Fibroblast of upper back skin (primary cell): ENCODE data around the gene EPHA4.

ENCODE experiments used
- DNase-seq: peaks from one replicate; pipeline ENCODE4 v3.0.0-alpha.2; 2013

EPHA4 gene

DNA sequence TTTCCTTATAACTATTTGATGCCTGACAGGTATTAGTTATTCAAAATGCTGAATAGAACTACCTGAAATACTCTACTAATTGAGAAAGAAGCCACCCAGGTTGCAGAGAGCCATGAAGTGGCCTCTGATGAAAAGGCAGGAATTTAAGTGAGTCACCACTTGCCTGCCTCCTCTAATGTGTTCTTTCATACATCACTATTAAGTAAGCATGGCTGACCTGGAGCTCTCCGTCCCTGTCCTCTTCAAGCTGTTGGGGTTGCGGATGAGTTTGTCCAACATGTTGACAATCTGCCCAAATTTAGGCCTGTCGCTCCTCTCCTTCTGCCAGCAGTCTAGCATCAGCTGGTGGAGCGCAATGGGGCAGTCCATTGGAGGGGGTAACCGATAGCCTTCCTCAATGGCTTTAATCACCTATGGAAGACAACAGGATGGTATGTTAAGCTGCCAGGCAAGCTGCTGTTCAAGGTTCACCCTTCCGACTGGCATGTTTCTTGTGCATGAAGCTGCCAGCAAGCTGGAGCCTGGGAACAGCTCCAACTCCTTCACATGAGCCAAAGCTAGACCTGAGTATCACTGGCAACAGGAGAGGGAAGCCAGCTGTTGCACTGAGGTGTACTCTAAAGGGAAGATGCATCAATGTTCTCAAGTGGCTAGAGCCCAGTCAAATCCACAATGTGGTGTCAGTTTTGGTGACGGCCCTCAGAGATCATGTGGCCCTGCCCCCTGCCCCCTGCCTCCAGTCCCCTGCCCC is 142.2 kb downstream of the EPHA4 start:
- peak; percentile 45 for DNase-seq

DNA sequence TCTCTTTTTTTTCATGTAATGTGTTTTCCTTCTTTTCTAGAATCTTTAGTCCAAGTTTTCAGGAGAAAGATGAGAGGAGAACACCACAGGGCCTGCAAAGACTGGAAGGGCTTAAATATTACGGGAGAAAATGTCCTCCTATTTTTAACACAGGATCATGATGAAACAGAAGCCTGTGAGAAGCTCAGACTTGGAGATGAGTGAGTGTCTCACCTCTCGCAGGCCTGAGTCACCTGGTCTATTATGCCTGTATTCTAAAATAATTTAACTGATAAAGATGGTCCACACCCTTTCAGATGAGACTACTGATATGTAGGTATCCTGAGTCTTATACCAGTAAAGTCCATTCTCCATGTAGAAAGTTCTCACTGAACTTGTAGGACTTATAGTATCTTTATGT is 143.2 kb downstream of the EPHA4 start:
- DNase-seq: no peak

DNA sequence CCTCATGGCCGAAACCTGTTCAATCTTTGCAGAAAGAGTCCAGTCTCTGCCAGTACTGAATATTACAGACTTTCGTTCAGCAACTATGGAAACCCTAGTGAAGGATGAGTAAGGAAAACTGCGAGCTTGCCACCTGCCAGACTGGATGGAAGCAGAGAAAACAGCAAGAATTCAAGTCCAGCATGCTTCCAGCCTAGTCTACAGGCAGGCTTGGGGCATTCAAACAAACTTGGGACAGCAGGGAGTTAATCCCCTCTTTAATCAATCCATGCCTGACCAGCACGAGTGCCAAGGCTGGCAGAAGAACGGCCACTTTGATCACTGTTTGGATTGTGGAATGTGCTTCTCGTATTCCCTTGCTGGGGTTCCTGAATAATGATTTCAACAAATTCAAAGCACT is 145.2 kb downstream of the EPHA4 start:
- no peak for DNase-seq

DNA sequence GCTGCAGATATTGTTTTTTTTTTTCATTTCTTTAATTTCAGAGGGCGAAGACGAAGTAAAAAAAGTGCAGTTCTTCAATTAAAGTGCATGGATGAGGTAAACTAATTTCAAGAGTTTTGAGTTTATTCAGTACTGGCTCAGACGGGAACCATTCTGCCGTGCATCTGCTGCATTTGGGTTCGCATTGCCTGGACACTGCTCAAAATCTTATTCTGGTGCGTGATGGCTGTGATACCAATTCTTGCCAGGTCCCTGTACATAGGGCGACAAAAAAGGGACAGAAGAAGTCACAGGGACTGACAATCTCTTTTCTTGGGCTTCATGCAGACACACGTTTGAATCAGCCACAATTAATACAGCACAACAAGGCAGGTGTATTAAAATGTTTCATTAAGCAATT is 146.2 kb downstream of the EPHA4 start:
- DNase-seq: no peak

DNA sequence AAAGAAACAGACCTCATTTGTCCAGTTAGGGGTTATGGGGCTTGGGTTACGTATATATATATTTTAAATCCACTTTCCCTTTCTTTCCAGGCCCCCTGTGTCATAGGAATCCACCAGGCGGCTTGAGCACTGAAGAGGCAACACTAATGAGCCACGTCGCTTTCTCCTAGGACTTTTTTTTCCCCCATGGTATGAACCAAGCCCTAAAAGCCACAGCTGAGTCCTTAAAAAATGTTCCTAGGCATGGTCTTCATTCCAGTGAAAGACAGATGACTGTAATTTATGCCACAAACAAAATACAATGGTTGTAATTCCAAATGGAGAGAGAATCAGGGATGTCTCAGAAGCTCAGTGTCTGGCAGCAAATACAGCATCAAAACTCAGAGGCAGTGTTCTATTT is 146.8 kb downstream of the EPHA4 start:
- DNase-seq: no peak

DNA sequence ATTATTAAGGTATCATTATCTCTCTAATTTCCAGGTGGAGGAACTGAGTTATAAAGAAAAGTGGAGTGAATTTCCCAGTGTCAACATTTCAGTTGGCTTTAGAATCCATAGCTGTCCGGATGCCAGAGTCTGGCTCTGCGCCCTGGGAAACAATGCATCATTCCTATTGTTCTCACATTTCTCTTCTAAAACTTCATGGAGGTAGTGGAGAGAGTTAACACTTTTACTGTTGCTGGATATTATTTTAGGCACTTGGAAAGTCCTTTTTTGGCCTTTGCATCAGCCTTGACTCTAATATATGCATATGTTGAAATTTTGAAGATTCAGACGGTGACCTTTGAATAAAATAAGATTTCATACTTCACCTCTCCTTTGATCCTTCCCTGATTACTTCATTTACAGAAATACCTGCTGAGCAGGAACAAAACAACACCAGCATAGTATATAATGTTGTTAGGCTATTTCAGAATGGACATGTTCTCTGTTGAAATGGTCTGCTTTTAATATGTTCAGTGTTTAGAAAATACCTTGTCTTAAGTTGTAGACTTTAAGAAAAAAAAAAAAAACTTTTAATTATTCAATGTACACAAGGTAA is 148.8 kb downstream of the EPHA4 start:
- peak; percentile 35 for DNase-seq

DNA sequence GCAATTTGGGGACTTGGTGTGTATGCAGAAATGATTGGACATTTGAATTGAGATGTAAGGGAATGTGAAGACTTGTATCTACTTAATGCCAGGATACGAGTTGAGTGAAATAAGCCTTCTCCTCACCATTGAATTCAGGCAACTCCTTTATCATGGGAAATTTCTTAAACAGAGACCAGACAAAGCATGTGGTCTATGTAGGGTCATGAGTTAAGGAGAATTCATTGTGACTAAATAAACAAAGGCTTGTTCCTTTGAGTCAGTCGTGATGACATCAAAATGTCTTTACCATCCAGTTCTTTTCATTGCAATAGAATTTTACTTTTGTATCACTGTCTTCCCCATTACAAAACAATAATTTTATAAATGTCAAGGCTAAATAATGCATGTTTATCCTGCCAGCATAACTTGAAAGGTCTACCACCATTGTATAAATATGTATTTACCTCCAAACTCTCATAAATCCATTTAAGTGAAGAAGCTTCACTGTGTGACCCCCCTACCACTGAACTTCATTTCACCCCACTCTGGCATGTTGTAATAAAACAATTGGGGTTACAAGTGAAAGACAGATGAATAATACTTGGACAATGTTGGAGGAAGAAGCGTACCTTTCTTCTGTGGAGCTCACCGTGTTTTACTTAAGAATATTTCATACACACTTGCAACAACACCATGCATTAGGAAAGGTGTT is 149.4 kb downstream of the EPHA4 start:
- DNase-seq: no peak

DNA sequence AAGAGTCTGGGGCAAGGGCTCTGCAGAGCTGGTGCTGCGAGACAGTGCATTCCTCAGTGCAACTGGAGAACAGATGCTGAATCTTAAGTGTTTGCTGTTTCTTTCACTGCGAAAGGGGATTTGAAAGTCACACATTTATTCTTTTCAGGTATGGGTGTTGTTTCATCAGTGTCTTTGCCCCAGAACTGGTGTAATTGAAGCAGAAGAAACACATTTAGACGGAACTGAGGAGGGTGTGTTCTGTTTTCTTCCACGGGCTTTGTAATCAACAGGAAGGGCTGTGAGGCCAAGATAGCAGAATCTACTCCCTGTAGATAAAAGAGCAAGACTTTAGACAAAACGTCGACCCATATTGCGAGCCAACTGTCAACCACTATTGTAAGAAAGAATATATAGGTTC is 151.9 kb downstream of the EPHA4 start:
- DNase-seq: no peak

DNA sequence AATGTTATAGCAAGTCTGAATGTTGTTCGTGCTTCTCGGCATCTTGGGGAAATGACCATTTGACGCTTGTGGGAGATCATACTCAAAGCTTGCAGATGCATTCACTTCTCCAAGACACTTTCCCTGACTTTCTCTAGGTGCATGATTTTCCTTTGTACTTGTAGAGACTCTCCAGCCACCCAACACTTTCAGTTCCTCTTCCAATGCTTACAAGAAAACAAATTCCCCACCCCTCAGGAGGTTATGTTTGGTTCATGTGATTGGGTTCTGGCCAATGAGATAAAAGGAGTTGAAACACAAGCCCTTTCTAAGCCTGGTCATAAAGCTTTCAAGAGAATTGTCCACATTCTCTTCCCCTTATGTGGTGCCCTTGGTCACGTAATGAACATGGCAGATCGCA is 156.3 kb downstream of the EPHA4 start:
- DNase-seq: no peak

DNA sequence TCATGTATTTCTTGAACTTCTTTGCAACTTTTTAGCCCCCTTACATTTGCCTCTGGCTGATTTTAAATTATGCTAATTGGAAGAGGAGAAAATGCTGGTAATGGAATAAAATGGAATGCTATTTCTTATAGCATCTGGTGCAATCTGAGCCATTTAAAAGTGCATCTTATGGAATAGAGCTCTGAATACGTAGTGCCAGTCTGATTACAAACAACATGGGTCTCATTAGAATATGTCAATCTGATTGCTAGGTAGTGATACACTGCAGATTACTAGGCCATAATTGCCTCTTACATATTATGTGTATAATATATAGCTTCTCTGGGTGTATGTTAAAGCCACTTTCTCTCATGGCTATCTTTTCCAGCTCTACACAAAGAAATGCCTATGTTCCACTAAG is 159.1 kb downstream of the EPHA4 start:
- no peak for DNase-seq

DNA sequence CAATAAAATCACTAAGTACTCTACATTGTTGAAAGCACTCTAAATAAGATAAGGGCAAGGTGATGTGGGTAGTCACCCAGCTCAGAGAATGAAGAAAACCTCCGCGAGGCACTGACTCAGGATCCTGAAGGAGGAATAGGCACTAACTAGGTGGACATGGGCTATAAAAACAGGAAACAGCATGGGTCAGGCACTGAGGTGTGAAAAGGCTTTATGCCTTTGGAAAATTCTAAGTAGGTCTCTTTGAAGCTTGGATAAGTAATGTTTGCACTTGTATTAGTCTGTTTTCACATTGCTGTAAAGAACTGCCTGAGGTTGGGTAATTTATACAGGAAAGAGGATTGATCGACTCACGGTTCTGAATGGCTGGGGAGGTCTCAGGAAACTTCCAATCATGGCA is 161.6 kb downstream of the EPHA4 start:
- no peak for DNase-seq

DNA sequence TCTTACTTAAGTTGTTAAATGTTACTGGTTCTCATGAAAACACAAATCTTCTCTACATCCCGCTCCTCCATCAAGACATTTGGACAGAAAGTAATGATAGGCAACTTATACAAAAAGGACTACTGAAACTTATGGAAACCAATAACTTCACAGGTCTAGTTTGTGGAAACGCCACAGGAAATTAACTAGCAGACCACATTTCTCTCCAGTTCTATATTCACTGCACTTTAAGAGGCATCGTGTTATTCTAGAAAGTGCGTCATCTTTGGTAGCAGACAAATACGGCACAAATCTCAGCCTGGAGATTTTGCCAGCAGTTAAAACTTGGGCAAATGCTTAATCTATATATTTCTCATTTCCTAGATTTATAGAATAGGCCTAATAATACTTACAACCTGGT is 164.3 kb downstream of the EPHA4 start:
- DNase-seq: no peak

DNA sequence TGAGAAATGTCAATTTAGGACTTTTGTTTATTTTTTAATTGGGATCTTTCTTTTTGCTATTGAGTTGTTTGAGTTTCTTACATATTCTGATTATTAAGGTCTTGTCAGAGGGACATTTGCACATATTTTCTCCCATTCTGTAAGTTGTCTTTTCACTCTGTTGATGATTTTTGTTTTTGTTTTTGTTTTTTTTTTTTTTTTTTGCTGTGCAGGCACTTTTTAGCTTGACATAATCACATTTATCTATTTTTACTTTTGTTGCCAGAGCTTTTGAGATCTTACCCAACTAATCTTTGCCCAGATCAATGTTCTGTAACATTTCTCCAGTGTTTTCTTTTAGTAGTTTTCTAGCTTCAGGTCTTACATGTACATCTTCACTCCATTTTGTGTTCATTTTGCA is 166.6 kb downstream of the EPHA4 start:
- no peak for DNase-seq

DNA sequence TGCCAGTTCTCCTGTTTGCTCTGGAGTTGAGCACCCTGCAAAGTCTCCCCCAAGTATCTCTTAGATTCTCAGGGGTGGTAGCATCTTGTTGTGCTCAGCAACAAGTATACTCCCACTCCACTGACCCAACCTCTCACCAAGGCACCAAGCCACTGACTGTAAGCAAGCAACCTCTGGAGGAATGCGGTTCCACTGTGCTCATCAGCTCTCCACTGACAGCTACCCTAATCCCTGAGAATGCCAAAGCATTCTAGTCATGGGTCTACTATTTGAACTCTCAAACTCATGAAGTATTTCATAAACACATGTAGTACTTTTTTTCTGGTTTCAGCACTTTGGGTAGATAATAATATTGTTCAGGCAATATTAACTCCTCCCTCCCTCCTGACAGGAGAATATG is 170.0 kb downstream of the EPHA4 start:
- peak; percentile 63 for DNase-seq

DNA sequence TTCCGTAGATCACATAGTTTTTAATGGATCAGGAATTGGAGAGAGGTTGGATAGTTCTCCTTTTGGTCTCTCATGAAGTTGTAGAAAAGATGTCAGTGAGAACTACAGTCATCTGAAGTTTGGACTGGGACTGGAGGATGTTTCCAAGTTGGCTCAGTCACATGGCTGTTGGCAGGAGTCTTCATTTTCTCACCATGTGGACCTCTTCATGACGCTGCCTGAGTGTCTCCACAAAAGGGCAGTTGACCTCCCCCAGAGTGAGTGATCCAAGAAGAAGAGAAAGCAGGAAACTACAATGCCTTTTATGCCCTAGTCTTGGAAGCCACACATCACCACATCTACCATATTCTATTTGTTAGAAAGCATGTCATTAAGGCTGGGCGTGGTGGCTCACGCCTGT is 171.7 kb downstream of the EPHA4 start:
- no peak for DNase-seq

DNA sequence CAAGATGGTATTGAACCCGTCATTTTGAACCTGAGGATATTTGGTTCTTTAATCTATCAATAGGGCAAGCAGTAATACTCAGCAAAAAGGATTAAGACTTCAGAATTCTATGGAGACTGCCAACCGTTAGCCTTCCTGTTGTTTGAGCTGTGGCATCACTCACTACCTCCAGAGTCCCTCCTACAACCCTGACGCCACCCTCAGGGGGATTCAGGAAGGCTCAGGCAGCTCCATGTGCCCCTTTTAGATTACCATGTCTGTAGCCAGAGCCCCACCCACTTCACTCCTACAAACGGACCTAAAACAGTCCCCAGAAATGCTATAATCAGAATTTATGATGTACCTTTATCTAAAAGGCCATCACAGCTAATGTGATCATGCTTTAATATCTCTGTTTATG is 172.9 kb downstream of the EPHA4 start:
- DNase-seq: no peak

DNA sequence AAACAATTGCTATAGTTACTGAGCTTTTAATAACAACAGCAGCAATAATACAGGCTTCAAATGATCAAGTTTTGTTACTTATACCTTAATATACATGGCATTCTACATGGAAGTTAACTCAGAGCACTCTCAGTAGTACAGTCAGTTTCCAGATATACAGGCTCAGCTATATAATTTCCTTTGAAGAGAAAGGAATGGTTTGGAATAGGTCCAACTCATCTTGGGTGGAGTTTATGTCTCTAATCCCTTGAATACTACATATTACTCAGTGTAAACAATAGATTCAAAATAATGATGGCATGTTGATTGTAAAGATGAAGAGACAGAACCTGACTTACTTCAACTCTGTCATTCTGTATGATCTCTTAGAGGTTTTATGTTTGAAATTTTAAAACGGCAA is 174.9 kb downstream of the EPHA4 start:
- no peak for DNase-seq

DNA sequence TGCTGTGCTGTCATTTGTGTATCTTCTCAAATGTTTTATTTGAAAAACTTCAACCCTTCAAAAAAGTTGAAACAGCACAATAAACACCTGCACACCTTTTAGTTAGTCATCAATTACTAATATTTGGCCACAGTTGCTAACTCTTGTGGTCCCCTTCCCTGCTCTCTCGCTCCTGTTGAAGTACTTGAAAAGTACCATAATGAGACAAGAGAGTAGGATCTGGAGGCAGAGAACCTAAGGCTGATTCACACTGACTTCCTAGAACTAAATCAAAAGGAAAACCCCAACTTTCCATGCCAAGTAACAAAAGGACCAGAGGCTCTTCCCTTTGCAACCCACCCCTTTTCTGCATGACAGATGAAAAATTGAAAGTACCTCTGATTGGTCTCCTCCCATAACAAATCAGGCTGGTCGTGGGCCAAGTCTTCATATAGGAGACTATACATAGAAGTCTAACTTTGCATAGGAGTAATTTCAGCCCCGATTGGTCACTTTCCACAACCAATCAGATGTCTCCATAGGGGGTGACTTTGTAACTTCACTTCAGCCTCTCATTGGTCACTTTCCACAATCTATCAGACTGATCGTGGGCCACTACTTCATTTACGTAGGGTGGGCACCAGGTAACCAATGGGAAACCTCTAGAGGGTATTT is 179.7 kb downstream of the EPHA4 start:
- DNase-seq: no peak

DNA sequence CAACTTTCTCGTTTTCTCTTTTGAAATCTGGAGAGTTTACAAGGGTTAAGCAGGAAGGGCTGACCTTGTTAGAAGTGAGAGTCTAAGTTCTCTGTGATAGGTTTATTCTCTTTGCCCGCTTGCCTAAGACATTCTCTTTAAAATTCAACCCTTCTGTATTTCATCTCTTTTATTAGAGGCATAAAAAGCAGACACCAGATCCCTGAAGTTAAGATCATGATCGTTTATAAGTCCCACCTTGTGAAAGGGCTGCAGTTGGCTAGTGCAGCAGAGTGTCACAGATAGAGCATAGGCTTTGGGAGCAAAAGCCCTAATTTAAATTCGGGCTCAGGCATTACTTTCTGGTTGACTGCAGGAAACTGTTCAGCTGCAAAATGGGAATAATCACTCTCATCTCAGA is 181.2 kb downstream of the EPHA4 start:
- DNase-seq: no peak

DNA sequence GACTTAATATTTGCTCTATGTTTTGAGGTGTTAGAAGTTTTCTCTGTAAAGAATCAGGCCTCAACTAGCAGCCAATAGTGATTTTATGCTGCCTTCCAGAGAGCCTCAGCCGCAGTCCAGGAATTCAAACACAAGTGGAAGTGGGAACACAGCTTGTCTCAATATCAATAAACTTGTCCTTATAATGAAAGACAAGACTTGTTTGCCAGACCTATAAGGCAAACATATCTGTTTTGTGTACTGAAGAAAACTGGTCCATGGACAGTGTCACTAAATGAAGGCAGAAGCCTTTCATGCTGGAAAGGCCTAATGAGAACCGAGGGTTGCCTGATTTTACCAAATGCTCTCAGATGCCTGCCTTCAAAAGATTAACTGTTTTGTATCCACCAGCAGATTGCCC is 182.2 kb downstream of the EPHA4 start:
- DNase-seq: no peak

DNA sequence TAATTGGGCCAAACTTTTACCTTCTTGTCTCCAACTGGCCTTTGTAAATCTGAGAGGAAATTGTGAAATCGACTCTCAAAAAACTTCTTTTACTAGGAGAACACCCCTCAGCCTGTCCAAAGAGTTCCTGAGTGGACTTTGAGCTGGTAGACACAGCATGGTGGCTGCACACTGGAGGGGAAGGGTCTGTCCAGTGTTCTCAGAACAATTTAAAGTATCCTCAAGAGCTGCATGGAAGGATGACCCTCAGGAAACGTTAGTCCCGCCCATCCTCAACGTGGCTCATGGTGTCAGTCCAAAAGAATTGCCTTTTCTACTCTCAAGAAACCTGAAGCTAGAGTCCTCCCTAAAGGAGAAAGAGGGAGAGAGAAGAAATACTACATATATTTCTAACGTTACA is 182.7 kb downstream of the EPHA4 start:
- no peak for DNase-seq

DNA sequence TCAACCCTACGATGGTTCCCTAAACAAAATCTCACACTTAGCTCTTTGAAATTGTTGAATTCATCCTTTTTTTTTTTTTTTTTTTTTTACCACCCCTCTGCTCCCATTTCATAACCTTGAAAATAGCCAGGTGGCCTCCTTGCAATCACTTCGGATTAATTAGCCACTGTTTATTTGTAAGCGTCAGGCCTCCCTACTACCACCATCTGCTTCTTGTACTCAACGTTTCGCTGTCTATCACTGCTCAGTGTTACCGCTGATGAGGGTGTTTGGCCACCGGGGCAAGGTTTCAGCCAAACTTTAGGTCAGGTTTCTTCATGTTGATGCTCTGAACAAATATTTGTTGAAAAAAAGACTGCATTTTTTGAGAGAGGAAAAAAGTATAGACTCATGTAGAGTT is 183.2 kb downstream of the EPHA4 start:
- no peak for DNase-seq

DNA sequence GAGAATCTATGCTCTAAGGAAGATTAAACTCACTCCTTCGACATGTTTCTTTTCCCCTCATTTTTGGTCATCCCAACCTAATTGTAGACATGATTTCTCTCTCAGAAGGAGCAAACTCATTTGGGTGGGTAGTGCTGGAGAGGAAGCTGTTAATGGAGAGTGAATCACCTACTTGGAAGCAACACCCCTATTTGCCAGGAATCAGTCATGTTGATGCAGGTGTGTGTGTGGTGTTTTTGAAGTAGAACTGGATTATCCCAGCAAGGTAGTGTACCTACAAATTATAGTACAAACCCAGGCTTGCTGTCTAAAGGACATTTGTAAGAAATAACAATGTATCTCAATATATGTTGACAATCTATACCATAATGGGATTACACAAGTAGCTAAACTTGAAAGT is 186.4 kb downstream of the EPHA4 start:
- DNase-seq: no peak

DNA sequence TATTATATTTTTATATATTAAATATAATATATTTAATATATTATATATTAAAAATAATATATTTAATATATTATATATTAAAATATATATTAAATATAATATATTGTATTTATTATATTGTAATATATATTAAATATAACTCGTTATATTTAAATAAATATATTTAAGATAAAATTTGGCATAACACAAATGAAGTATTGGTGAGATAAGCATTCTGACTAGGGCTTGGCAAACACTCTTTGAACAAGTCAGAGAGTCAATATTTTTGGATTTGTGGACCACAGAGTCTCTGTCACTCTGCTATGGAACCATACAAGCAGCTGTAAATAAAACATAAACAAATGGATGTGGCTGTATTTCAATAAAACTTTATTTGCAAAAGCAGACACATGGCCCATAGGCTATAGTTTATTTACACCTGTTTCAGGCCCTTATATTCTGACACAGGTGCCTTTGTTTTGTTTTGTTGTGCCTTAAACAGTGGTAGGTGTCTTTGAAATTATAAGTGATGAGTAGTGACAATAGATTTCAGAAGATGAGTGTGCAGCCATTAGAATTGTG is 190.1 kb downstream of the EPHA4 start:
- DNase-seq: no peak
